GM21381 (cell line): ENCODE data around the gene KMT5C.

Experiments
- ATAC-seq: cut with Tn5 transposase; IDR thresholded peaks from one replicate; pipeline ENCODE4 v1.9.1; 2021; ENCODE audit warnings: mild to moderate bottlenecking, moderate library complexity; ENCODE audit not compliant: unreplicated experiment

The KMT5C gene

DNA sequence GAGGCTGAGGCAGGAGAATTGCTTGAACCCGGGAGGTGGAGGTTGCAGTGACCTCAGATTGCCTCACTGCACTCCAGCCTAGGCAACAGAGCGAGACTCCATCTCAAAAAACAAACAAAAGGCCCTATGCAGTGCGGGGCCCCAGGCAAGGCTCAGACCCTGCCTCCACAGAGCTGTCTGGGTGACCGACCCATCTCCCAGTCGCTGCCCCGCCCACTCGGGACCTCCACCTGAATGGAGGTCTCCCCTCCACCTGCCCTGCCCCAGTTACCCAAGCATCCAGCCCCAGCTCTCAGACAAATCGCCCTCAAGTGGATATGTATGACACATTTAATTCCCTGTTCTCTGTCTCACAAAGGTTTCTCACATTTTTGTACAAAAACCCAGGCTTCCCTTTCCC lies 25.6 kb downstream of the KMT5C start:
- no peak for ATAC-seq

DNA sequence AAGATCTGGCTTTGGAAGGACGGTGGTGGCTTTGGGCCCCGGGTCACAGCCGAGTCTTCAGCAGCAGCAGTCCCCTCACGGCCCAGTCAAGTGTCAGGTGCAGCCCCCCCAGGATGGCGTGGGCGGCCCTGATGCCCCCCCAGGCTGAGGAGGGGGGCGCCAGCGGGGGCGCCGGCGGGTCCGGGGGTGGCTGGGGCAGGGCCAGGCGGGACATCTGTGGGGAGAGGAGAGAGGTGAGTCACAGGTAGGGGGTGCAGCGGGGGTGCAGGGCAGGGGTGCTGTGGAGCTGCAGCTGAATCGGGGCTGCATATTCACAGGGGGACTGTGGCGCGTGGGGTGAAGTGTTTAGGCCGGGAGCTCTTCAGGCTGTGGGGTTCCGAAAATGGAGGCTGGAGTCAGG lies 26.3 kb downstream of the KMT5C start:
- ATAC-seq: no peak

DNA sequence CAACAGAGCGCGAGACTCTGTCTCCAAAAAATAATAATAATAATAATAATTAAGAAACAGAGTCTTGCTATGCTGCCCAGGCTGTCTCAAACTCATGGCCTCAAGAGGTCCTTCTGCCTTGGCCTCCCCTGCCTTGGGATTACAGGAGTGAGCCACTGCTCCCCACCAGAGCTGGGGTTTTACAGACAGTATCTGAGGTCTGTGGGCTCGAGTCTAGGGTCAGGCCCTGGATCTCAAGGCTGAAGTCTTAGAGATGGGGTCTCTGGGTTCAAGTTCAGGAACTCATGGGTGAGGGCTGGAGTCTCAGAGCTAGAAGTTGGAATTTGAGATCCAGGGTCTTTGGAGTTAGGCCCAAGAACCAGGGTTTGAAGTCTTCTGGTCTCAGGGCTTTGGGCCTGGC lies 27.1 kb downstream of the KMT5C start:
- ATAC-seq: no peak

DNA sequence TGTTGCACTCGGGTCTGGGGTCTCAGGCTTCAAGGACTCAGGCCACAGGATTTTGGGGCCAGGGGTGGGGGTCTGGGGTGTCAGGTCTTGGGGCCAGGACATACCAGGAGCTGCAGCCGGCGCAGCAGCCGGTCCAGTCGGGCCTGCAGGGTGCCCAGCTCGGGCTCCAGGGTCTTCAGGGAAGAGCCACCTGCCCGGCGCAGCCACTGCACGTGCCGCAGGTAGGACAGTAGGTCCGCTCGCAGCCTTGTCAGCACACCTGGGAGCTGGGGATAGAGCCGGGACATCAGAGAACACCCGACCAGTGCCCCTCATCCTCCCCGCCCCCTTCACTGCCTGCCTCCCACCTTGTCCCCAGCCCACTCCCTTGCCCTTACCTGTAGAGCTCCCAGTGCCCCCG lies 28.4 kb downstream of the KMT5C start:
- no peak for ATAC-seq

DNA sequence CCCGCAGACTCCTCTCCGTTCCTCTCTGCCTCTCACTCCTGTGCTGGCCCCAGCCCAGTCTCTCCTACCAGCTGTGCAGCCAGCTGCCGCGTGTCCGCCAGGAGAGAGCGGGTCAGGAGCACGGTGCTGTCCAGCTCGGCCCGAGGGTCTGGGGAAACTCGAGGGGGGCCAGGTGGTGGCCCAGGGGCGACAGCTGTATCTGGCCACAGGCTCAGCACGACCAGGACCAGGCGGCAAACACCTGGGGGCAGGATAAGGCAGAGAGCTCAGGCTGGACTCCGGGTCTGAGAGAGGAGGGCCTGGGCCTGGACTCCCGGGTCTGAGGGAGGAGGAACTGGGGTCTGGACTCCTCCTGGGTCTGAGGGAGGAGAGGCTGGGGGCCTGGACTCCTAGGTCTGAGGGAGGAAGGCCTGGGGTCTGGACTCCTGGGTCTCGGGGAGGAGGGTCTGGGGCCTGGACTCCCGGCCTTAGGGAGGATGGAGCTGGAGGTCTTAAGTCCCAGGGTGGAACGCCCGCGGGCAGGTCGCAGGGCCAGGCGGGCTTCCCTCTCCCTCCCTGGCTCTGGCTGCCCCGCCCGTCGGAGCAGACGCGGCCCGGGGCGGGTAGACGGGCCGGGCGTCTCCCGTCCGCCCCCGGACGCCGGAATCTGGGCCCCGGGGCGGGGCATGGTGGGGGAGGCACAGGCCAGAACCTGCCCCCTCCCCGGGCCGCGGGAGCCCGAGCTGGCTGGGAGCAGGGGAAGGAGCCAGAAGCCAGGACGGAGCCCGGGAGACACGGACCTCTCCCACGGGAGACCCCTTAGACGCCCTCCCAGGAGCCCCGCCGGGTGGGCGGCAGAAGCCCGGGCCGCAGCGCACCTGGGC lies 29.3 kb downstream of the KMT5C start:
- no peak for ATAC-seq

DNA sequence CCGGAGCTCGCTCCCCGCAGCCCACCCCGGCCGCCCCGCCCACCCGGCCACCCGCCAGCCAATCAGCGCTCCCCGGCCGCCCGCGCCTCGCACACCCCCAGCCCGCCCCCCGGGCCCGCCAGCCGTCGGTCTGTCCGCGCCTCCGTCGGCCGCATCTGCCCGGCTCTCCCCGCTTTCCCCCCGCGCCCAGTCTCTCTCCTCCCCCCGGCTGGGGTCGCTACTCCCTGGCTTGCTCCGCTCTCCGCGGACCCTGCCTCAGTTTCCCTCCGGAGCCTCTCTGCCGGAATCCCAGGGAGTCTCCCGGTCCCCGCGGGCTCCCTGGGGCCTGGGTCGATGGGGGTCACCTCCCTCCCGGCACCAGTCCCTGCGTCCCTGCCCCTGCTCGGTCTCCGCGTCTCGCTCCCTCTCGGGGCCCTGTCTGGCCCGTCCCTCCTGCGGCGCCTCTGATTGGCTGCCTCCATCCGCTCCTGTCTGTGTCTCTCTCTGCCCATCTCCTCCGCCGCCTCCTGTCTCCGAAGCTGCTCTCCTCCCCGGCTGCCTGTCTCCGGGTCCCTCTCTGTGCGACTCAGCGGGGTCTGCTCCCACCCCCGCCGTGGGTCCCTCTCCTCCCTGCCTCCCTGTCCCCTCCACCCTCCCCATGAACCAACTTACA lies 30.1 kb downstream of the KMT5C start:
- ATAC-seq: no peak

DNA sequence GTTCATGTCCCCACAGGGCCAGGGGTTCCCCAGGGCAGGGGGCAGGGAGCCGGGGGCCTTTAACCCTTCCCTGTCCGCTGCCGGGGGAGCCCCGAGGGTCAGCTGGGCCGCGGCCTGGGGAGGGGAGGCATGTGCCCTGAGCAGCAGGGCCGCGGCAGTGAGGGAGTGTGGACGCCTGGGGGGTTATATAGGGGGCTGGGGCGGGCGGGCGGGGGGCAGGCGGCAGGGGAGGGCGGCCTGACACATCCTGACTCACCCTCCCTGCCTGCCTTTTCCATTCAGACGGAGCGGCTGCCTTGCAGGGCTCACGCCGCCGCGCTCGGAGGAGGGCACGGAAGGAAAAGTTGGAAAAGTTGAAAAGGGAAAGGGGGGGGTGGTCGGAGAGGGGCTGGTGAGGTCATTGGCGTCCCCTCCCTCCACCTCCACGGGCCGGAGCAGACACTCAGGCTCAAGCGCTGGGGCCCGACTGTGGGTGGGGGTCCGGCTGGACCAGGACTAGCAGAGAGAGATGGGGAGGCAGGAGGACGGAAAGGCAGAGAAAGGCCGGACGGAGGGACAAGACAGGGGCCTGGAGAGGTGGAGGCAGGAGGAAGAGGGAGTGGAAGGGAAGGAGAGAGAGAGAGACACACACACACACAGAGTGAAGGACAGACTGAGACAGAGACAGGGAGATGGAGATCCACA lies 30.8 kb downstream of the KMT5C start, which contains the start of gene IL11:
IL11 (minus strand) TSS at position 159 of the 684 bp plus-strand sequence; CDS start at position 6, 153 bp downstream.
- no peak for ATAC-seq

DNA sequence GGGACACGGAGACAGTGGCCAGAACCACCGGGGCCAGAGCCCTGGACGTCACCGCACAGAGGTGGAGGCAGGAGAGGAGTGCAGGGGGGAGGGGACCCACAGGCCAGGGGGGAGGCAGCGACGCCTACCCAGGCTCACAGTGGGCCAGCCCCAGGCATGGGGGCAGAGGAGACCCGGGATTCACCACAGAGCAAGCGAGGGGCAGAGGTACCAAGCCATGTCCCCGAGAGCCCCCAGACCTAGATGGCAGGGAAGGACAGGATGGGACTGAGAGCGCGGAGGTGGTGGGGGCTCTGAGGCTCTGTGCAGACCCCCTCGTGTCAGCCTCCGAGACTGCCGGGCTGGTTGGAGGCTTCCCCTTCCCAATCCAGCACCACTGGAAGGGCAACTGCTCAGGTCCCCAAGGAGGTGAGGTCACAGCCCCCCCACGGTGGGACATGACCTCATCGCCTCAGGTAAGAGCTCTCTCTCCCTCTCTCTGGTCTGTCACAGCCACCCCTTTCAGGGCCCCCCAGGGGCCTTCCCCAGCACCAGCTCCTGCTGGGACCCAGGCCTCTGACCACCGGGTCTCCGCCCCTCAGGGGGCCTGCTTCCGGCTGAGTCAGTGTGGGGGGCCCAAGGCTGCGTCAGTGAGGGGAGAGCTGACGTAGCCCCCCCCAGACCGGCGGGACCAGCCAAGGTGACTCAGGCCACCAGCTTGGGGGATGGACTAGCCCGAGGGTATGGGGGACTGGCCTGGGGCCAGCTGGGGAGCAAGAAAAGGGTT lies 32.8 kb downstream of the KMT5C start:
- ATAC-seq: no peak

DNA sequence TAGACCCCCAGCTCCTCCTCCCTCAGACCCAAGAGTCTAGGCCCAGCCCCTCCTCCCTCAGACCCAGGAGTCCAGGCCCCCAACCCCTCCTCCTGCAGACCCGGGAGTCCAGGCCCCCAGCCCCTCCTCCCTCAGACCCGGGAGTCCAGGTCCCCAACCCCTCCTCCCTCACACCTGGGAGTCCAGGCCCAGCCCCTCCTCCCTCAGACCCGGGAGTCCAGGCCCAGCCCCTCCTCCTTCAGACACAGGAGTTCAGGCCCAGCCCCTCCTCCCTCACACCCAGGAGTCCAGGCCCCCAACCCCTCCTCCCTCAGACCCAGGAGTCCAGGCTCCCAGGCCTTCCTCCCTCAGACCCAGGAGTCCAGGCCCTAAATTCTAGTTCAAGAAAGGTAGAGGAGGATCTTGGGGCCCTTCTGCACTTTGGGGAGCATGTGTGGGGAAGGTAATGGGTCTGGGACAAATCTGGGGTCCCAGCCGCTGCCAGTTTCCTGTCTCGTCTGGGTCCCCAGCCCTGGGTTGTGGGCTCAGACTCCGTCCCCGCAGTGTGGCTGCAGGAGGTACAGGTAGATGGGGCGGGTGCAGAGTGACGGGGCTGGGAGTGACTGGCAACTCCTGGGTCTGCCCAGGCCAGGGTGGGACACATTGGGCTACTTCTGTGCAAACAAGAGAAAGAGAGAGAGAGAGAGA lies 33.8 kb downstream of the KMT5C start:
- no peak for ATAC-seq

DNA sequence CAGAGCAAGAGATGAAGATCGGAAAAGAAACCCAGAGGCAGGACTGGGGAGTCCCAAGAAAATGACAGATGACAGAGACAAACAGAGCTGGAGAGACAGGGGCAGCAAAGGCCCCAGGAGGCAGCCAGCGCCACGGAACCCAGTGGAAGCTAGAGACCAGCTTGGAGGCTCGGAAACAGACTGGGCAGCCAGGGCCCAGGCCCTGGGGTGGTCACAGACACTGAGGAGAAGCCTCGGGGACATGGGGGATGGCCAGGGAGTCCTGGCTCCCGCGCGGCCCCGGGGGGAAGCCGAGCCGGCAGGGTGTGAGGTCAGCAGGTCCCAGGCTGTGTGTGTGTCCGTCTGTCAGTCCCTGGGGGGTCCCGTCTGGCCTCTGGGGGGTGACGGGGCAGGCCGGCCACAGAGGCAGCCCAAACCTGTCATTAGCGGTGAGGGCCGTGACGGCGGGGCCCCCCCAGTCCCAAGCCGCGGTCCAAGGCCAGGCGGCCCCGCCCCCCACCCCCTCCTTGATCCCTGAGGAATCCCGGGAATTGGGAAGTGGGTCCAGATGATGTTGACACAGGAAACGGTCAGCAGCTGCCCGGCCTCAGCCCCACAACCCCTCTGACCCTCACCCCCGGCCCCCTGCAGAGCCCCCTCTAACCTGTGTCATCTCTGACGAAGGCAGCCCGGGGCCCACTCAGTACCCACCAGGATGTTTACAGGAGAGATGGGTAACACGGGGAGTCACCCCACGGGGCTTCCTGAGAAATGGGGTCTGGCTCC lies 34.5 kb downstream of the KMT5C start:
- ATAC-seq: no peak

DNA sequence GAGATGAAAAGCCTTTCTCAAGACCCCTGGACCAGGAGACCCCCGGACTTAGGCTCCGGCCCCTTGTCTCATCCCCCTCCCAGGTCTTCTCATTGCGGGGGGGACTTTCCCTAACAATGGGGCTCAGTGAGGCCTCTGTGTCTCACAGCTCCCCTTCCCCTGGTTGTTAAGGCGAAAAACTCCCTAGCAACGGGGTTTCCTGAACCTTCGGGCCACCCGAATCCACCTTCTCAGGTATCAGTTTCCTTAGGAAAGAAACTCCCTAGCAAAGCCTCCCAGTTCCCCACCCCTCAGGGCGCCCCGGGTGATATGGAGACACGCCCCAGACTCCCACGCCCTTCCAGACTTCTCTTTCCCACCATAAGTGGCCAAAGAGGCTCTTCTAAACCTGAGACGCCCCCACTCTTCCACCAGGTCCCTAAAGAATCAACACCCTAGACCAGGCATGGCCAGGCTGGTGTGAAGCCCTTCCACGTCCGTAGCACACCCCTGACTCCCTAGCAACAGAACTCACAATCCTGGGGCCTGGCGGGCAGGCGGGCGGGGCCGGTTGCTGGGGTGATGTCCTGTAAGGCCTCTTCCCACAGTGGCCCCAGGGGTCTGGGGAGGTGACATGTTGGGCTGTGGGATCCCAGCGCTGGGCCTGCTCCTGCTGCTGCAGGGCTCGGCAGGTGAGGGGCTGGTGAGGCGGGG lies 36.7 kb downstream of the KMT5C start, which contains the start of gene TMEM190:
TMEM190 (plus strand) TSS at position 586 of the 693 bp plus-strand sequence; CDS start at position 614, 28 bp downstream.
- no peak for ATAC-seq

DNA sequence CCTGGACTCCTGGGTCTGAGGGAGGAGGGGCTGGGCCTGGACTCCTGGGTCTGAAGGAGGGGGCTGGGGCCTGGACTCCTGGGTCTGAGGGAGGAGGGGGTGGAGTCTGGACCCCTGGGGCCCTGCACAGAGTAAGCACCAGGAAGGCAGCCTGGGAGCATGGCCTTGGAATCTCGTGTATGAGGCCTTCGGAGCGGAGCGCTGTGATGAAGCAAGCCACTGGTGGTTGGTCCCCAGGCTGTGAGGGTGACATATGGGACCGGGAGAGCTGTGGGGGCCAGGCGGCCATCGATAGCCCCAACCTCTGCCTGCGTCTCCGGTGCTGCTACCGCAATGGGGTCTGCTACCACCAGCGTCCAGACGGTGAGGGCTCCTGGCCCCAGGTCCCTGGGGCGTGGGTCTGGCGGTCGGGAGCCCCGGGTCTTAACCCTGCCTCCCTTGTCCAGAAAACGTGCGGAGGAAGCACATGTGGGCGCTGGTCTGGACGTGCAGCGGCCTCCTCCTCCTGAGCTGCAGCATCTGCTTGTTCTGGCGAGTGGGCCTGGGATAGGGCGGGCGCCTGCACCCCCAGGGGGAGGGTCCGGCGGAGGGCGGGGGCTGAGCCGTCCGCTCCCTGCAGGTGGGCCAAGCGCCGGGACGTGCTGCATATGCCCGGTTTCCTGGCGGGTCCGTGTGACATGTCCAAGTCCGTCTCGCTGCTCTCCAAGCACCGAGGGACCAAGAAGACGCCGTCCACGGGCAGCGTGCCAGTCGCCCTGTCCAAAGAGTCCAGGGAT lies 37.9 kb downstream of the KMT5C start:
- no peak for ATAC-seq

DNA sequence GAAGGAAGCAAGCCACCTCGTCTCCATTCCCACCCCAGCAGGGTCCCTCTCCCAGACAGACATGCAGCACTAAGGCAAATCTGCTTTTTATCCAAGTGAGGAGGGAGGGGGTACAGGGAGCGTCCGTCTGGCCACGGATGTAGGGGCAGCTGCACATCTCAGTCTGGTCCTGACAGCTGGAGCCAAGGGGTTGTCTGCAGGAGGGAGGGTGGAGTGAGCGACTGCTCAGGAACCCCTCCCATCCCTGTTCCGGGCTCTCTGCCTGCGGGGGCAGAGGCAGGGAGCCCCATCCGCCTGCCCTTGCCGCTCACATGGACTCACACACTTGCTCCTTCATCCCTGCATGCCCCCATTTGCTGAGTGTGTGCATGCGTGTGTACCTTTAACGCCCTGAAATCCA lies 39.5 kb downstream of the KMT5C start:
- no peak for ATAC-seq

DNA sequence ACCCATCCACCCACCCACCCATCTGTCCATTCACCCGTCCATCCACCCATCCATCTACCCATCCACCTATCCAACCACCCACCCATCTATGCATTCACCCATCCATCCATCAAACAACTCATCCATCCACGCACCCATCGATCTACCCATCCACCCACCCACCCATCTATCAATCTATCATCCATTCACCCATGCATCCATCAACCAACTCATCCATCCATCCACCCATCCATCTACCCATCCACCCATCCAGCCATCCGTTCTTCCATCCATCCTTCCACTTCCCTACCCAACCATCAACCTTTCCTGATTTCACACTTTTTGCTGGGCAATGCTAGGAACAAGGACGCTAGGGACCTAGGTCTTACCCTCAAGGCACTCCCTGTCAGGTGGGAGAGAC lies 42.3 kb downstream of the KMT5C start:
- ATAC-seq: no peak

DNA sequence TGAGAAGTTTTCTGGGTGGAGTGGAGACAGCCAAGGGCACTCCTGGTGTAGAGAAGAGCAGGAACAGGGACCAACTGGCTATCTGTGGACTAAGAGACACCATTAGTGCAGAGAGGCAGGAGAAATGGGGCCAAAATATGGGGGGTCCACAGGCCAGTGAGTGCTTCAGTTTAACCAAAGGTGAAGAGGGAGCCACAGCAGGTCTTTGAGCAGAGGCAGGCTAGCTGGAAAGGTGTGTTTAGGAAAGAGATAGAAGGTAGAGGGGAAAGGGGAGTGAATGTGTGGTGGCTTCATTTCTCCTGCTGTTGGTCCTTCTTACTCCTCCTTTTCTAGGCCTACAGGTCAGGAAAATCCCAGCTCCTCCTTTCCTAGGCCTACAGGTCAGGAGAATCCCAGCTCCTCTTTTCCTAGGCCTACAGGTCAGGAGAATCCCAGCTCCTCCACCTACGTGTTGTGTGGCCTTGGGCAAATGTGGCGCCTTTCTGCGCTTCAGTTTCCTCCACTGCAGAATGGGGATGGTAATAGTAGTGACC lies 42.9 kb downstream of the KMT5C start:
- no peak for ATAC-seq

DNA sequence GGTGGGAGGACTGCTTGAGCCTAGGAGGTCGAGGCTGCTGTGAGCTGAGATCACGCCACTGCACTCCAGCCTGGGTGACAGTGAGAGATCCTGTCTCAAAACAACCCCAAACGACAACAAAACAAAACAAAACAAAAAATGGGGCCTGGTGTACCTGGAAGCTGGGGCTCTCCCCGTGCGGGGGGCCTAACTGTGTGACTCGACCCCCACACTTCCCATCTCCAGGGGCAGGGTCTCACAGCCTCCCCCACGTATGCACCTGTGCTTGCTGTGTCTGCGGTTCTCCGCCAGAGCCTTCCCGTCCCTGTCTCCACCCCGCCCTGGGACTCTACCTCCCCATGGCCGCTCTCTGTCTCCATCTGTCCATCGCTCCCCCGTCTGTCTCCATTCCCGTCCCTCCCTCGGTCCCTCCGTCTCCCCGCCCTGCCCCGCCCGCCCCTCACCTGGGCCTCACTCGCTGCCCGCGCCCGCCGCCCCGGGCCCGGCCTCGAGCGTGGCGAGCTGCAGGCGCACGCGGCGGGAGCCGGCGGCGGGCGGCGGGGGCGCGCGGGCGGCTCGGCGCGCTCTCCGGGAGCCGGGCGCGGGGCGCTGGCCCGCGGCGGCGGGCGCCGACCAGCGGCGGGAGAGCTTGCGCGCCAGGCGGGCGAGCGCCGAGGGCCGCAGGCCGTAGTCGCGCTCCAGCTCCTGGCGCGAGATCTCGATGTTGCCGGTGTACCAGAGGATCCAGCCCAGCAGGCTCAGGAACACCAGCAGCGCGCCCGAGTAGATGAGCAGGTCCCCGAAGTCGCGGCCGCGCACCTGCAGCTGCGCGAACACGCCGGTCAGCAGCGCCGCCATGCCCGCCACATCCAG lies 43.8 kb downstream of the KMT5C start:
- no peak for ATAC-seq
